ENCODE data around the gene FOCAD.

GRCh38 chr9:20754556-20754955 is 70.5 kb downstream of the FOCAD start:
- TF ChIP-seq CTCF (IDR thresholded peaks at IDR 0.05) (no peak), POLR2AphosphoS5 (IDR thresholded peaks at IDR 0.05) (no peak)

All from stomach (tissue), 4 donors.